Adrenal gland (tissue), 5 donors: ENCODE measurements around the gene KIRREL3.

Source experiments
- POLR2A ChIP-seq, 2 donors: fragments of 450-650 bp; IDR thresholded peaks; one replicate each; pipeline ENCODE4 v1.6.1; 2017; ENCODE audit warnings: antibody characterized with exemption in 2 of 2, mild to moderate bottlenecking in 2 of 2, moderate library complexity in 1 of 2
- TF ChIP-seq, protein P1 (sequence below), 6 experiments: fragments of 450-650 bp in 4 of 6; fragments of 200-600 bp in 2 of 6; sonication (generic) in 1 of 6; IDR thresholded peaks; 1 replicate in 5 of 6; 2 replicates in 1 of 6; pipeline versions ENCODE4 v1.5.1 to v1.8.0; 2016 to 2021; ENCODE audit warnings: antibody characterized with exemption in 6 of 6, mild to moderate bottlenecking in 2 of 6, moderate library complexity in 1 of 6
- donor health status: DM: no; HTN: no; CAD: no.

DNA sequence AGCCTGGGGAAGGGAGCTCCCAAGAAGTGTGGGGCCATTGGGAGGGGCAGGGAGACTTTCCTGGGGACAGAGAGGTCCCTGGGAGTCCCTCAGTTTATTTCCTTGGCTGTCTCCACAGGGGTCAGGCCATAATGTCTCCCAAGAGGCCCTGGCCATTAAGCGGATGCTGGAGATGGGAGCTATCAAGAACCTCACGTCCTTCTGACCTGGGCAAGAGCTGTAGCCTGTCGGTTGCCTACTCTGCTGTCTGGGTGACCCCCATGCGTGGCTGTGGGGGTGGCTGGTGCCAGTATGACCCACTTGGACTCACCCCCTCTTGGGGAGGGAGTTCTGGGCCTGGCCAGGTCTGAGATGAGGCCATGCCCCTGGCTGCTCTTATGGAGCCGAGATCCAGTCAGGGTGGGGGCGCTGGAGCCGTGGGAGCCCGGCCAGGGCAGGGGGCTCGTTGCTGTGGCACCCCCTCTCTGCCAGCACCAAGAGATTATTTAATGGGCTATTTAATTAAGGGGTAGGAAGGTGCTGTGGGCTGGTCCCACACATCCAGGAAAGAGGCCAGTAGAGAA lies 586.6 kb downstream of the KIRREL3 start:
- TF ChIP-seq, protein P1, sequence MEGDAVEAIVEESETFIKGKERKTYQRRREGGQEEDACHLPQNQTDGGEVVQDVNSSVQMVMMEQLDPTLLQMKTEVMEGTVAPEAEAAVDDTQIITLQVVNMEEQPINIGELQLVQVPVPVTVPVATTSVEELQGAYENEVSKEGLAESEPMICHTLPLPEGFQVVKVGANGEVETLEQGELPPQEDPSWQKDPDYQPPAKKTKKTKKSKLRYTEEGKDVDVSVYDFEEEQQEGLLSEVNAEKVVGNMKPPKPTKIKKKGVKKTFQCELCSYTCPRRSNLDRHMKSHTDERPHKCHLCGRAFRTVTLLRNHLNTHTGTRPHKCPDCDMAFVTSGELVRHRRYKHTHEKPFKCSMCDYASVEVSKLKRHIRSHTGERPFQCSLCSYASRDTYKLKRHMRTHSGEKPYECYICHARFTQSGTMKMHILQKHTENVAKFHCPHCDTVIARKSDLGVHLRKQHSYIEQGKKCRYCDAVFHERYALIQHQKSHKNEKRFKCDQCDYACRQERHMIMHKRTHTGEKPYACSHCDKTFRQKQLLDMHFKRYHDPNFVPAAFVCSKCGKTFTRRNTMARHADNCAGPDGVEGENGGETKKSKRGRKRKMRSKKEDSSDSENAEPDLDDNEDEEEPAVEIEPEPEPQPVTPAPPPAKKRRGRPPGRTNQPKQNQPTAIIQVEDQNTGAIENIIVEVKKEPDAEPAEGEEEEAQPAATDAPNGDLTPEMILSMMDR (IDR thresholded peaks at IDR 0.05), result no peak
- TF ChIP-seq POLR2A (IDR thresholded peaks at IDR 0.05), result no peak
